PFSK-1 (cell line): ENCODE measurements around the gene CD300H.

Experiments used
- FOXP2 ChIP-seq: optimal IDR thresholded peaks from 2 replicates; pipeline ENCODE3; 2011; ENCODE audit warnings: borderline replicate concordance, control low read depth, inconsistent platforms; ENCODE audit not compliant: insufficient read depth; ENCODE audit errors: extremely low read length, extremely low read depth
- POLR2AphosphoS5 ChIP-seq: IDR thresholded peaks from 2 replicates; pipeline ENCODE4 v1.6.1; 2012; ENCODE audit warnings: low read depth, mild to moderate bottlenecking, control low read depth, low read length, moderate library complexity
- SIN3A ChIP-seq: IDR thresholded peaks from 2 replicates; pipeline ENCODE4 v1.6.1; 2012; ENCODE audit warnings: mild to moderate bottlenecking, low read length, moderate library complexity, borderline replicate concordance; ENCODE audit not compliant: insufficient read depth
- TAF1 ChIP-seq: IDR thresholded peaks from 2 replicates; pipeline ENCODE4 v1.6.1; 2012; ENCODE audit warnings: low read length, control low read depth, borderline replicate concordance; ENCODE audit not compliant: insufficient read depth
- TF ChIP-seq, protein P1 (sequence below), 2 experiments: IDR thresholded peaks; 2 replicates each; pipeline versions ENCODE4 v1.6.1 to v1.8.0; 2011 to 2012; ENCODE audit warnings: low read depth in 2 of 2, low read length in 2 of 2, control low read depth in 1 of 2, inconsistent platforms in 1 of 2, mild to moderate bottlenecking in 1 of 2, moderate library complexity in 1 of 2; ENCODE audit not compliant: insufficient read depth in 1 of 2

The CD300H gene

DNA sequence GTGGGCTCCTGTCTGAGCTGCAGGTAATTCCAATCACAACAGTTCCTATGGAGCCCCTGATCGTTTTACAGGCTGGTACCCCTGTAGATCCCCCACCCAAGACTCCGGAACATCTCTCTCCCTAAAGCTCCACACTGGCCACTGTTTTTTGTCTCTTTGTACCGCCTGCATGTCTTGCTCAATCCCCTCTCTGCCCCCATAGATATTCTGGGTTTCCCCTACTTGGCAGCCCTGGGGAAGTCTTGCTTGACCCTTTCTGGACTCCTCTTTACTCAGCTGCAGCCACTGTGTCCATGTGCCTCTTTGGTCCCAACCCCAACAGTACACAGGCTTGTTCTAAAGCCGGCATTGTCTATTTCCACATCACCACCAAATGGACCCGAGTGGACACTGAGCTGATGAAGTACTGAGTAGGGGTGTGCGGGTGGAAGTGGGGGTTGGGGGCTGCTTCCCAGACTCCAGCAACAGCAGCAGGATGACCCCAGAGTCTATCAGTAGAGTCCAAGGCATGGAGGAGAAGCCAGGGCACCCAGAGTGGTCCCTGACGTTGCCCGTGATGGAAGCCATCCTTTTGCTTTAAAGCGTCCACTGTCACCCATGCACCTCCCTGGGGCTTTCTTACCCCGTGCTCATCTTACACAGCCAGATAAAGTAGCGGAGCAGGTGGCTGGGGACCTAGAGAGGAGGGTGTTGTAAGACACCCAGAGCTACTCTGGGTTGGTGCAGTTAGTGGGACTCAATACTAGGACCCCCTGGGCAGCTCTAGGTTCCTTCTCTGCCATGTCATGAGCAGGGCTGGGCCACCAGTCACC, 42.5 kb downstream of the CD300H start:
- TF ChIP-seq TAF1 (no peak), SIN3A (no peak), FOXP2 (no peak), POLR2AphosphoS5 (no peak)
- TF ChIP-seq, protein P1, sequence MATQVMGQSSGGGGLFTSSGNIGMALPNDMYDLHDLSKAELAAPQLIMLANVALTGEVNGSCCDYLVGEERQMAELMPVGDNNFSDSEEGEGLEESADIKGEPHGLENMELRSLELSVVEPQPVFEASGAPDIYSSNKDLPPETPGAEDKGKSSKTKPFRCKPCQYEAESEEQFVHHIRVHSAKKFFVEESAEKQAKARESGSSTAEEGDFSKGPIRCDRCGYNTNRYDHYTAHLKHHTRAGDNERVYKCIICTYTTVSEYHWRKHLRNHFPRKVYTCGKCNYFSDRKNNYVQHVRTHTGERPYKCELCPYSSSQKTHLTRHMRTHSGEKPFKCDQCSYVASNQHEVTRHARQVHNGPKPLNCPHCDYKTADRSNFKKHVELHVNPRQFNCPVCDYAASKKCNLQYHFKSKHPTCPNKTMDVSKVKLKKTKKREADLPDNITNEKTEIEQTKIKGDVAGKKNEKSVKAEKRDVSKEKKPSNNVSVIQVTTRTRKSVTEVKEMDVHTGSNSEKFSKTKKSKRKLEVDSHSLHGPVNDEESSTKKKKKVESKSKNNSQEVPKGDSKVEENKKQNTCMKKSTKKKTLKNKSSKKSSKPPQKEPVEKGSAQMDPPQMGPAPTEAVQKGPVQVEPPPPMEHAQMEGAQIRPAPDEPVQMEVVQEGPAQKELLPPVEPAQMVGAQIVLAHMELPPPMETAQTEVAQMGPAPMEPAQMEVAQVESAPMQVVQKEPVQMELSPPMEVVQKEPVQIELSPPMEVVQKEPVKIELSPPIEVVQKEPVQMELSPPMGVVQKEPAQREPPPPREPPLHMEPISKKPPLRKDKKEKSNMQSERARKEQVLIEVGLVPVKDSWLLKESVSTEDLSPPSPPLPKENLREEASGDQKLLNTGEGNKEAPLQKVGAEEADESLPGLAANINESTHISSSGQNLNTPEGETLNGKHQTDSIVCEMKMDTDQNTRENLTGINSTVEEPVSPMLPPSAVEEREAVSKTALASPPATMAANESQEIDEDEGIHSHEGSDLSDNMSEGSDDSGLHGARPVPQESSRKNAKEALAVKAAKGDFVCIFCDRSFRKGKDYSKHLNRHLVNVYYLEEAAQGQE (IDR thresholded peaks at IDR 0.05; ENCODE audit: insufficient read depth in 1 of 2, low read depth in 2 of 2, low read length in 2 of 2) = no peak

DNA sequence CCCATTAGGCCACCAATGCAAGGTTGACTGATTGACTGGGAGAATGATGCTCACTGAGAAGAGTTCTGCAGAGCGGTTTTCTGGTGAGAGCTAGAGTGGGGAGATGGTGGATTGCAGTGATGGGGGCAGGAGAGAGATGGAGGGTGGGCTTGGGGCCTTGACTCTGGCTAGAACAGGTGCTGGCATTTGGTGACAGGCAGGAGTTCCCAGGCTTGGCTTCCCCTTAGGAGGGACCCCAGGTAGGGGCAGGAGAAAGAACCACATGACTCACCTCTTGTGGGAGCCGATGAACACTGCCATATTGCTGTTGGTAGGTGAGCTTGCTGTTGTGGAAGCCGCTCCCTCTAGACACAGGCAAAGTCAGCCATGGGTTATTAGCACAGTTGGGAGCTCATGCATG, 44.0 kb downstream of the CD300H start:
- TF ChIP-seq POLR2AphosphoS5 = no peak
- TF ChIP-seq SIN3A = no peak
- TF ChIP-seq TAF1 = no peak
- TF ChIP-seq, protein P1 (IDR thresholded peaks at IDR 0.05; ENCODE audit: insufficient read depth in 1 of 2, low read depth in 2 of 2, low read length in 2 of 2) = no peak
- no peak for TF ChIP-seq FOXP2

DNA sequence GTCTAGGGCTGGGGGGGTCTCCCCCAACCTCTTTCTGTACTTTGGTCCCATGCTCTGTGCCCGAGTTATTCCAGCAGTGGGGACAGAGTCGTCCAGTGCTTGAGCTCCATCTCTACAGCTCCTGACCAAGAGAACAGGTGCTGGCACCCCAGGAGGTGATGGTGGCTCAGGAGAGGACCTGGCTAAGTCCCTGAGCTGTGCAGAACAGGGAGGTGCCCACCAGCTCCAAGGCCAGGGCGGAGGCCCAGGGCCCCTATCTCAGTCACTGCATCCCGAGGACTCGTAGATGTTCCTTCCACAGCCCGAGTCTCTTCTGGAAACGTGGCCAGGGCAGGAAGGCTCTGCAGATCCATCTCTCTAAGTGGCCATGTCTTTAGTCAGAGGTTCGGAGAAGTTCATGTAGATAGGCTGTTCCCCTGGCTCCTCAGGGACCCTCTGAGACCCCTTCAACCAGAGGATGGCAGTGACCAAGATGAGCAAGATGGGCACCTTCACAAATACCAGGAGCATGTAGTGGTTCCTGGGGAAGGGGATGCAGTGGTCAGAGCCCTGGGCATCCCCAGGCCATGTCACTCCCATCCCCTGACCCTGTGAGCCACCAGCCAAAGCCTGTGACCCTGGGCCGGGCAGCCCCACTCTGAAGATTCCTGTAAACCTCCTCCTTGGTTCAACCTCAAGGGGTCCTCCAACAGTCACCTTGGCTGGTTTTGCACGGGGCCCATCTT, 44.8 kb downstream of the CD300H start:
- TF ChIP-seq TAF1 = no peak
- no peak for TF ChIP-seq SIN3A

DNA sequence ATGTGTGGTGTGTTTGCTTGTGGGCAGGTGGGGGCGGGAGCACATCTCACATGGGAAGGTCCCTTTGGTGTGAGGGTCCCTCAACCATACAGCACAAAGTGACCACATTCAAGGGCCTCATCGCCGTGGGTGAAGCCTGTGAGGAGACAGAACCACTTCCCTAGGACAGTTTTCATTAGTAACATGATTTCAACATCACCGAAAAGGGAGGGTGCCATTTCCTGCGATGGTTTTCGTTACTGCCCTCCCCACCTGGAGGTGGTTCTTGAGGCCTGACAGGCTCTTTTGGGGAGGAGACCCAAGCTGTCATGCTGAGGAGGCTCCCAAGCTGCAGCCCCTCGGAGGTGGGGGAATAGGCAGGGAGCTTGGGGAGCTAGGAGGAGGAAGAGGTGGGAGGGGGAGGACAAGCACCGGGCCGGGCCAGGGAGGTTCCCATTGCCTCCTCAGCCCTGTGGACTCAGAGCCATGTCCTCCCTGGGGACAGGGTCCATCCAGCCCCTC, 45.6 kb downstream of the CD300H start:
- no peak for TF ChIP-seq TAF1
- TF ChIP-seq POLR2AphosphoS5 = no peak
- TF ChIP-seq, protein P1 (IDR thresholded peaks at IDR 0.05; ENCODE audit: insufficient read depth in 1 of 2, low read depth in 2 of 2, low read length in 2 of 2) = no peak

DNA sequence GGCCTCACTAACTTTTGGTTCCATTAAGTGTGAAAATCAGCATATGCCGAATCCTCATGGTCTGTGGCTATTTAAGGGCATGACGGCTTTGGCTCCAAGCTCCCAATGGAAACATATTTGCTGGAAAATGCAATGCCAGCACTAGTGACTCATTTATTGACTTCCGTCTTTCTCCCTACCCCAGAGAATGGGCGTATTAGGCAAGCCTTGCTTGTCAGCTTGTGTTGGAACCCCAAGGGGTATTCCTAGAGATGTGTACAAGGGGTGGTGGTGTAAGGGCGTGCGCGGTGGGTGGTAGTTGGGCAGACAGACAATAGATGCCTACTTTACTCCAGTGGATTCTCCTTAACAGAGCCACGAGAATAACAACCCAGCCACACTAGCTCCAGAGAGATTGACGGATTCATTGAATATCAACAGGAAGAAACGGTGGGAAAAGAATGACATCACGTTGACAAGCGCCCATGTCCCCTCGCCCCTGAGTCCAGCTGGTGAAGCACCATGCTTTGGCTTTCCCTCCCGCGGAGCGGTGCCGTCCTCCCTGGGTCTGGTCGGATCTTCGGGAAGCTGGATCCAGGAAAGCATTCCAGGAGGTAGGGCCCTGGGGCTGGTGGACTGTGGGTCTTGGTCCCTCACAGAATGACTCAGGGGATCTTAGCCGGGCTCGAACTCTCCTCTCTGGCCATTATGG, 46.4 kb downstream of the CD300H start:
- TF ChIP-seq SIN3A = no peak

DNA sequence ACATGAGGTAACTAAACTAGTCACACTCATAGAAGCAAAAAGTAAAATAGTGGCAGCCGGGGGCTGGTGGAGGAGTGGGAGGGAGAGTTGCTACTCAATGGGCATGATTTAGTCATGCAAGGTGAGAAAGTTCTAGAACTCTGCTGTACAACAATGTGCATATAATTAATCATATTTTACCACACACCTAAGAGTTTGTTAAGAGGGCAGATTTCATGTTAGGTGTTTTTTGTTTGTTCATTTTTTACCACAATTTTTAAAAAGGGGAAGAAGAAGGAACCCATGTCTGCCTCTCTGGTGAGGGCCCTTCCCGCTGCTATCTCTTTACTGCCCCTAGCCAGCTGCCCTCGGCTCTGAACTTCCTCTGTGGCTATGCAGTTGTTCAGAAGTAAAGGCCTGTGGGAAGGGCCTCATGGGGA, 47.3 kb downstream of the CD300H start:
- TF ChIP-seq FOXP2 = no peak
